DMS53 treated with DMSO at 0.1 percent for 48 hours (cell line): ENCODE measurements around the gene KRT8.

Source experiments
- DNase-seq: peaks from one replicate; lab custom pipeline; 2025; ENCODE audit not compliant: unreplicated experiment; lab: John Stamatoyannopoulos, UW

KRT8 gene

DNA sequence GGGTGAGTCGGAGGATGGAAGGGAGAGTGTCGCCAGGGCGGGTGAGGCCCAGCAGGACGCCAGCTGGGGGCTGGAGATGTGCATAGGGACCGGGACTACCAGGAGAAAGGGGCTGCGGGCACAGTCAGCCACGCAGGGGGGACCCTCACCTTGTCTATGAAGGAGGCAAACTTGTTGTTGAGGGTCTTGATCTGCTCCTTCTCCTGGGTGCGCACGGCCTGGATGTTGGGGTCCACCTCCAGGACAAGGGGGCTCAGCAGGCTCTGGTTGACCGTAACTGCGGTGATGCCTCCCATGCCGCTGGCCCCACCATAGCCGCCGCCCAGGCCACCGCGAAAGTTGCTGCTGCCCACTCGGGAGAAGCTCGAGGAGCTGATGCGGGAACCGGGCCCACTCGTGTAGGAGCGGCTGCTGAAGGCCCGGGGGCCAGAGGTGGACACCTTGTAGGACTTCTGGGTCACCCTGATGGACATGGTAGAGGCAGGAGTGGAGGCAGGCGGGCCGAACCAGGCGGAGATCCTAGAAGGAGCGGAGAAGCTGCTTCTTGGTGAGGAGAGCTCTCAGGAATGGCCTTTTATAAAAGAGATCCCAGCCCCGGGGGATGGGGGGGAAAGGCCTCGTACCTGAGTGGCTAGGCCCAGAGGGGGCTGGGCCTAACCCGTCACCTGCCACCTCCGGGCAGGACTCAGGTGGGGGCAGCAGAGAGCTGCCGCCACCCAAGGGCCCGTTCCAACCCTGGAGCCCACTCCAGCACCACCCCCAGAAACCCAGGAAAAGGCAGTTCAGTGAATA is at the start of gene KRT8:
KRT8 (minus strand) TSS at position 568 of the 792 bp plus-strand sequence; CDS start at position 473, 95 bp downstream.
- DNase-seq = peak; percentile 98

- peak; percentile 28 for DNase-seq
Measured at GRCh38 chr12:52953181-52953841, 48.4 kb upstream of the KRT8 start.

- DNase-seq = no peak
Measured at GRCh38 chr12:52952076-52952801, 47.4 kb upstream of the KRT8 start.

GRCh38 chr12:52951640-52952039 is 46.8 kb upstream of the KRT8 start:
- DNase-seq = no peak

- no peak for DNase-seq
Measured at GRCh38 chr12:52951126-52951525, 46.2 kb upstream of the KRT8 start.

DNA sequence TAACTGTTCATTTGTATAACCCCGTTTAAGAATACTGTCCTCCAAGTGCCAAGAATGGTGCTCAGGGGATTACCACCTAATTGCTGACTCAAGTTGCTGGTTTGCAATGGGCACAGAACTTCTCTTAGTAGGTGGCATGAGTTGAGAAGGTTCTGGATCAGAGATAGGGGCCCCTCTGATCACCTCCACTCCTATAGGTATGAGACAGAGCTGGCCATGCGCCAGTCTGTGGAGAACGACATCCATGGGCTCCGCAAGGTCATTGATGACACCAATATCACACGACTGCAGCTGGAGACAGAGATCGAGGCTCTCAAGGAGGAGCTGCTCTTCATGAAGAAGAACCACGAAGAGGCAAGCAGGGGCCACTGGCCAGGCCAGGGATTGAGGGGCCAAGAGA is 45.7 kb upstream of the KRT8 start:
- DNase-seq = no peak

DNA sequence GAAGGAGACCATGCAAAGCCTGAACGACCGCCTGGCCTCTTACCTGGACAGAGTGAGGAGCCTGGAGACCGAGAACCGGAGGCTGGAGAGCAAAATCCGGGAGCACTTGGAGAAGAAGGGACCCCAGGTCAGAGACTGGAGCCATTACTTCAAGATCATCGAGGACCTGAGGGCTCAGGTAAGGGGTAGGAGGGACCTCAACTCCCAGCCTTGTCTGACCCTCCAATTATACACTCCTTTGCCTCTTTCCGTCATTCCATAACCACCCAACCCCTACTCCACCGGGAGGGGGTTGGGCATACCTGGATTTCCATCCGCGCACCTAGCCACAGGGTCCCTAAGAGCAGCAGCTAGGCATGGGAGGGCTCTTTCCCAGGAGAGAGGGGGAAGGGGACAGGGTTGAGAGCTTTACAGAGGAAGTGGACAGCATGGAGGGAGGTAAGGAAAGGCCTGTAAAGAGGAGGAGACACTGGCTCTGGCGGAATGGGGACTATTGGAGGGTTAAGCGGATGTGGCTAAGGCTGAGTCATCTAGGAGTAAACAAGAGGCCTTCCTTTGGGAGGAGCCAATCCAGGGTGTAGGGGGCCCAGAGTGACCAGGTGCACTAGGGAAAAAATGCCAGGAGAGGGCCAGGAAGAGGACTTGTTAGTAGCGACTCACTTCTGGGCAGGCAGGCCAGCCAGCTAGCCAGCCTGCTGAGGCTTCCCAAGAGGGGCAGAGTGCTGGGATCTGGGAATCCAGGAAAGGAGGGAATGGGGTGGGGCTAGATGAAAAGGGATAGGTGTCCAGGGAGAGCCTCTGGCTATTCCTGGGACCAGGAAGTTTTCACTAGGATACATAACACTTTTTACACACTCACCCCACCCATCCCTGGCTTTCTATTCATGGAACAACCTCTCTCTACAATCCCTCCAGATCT is 44.8 kb upstream of the KRT8 start:
- DNase-seq = peak; percentile 98

DNA sequence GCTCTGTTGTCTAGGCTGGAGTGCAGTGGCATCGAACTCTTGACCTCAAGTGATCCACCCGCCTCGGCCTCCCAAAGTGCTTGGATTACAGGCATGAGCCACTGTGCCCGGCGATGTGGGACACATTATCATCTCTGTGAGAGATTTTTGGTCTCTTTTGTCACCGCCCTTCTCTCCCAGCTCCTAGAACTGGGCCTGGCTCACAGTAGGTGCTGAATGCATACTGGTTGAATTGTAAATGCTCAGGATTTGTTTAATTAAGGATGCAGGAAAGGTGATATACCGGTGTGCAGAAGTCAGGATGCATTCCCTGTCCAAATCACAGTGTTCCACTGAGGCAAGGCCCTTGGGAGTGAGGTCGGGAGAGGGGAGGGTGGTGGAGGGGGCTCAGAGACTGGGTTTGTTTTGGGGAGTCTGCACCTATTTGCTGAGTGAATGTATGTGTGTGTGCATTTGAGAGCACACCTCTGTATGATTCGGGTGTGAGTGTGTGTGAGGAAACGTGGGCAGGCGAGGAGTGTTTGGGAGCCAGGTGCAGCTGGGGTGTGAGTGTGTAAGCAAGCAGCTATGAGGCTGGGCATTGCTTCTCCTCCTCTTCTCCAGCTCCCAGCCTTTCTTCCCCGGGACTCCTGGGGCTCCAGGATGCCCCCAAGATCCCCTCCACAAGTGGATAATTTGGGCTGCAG is 43.0 kb upstream of the KRT8 start:
- DNase-seq = no peak

- no peak for DNase-seq
Measured at GRCh38 chr12:52946797-52947547, 42.1 kb upstream of the KRT8 start.

DNA sequence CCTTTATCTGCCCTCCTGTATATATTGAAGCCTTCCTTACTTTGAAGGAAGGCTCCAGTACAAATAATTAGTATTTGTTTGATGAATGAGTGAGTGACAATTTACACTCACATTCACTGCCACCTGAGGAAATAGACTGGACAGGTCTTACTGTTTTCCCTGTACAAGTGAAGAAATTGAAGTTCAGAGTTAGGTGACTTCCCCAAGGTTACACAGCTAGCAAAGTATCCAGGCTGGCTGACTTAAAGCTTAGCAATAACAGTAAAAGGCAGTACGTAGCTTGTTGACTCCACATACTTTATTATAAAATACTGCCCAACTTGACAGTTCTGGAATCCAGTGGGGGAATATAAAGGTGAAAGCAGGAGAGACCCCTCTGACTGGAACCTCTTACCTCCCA is 41.5 kb upstream of the KRT8 start:
- DNase-seq = no peak

- no peak for DNase-seq
Measured at GRCh38 chr12:52945389-52946232, 40.7 kb upstream of the KRT8 start.

DNA sequence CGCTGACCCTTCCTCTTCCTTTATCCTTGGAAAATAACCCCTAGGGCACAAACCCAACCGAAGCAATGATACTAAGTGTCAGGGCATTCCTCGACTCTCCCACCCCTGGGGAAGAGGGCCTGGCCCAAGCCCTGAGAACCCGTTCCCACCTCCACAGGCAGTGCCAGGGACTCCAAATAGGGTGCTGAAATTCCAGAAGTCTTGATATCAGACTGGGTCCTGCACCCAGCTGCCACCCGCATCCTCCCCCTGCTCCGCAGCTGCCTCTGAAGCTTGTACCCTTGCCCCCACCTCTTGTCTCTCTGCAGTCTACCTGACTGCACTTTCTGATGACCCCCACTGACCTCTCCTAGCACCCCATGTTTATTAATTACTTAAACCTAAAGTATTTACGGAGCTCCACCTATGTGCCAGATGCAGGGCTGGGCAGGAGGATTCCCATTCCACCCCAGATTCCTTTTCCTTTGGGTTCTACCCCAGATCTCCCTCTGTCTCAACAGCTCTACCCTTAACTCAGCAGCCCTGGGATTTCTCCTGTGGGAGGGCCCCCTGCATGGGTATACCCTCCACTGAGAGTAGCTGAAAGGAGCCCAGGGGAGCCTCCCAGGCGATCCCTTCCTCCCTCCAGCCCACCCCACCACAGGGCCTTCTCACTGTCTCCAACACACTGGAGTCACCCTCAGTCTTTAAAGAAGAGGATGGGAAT is 40.0 kb upstream of the KRT8 start:
- no peak for DNase-seq

GRCh38 chr12:52942901-52943181 is 38.0 kb upstream of the KRT8 start:
- peak; percentile 15 for DNase-seq

DNA sequence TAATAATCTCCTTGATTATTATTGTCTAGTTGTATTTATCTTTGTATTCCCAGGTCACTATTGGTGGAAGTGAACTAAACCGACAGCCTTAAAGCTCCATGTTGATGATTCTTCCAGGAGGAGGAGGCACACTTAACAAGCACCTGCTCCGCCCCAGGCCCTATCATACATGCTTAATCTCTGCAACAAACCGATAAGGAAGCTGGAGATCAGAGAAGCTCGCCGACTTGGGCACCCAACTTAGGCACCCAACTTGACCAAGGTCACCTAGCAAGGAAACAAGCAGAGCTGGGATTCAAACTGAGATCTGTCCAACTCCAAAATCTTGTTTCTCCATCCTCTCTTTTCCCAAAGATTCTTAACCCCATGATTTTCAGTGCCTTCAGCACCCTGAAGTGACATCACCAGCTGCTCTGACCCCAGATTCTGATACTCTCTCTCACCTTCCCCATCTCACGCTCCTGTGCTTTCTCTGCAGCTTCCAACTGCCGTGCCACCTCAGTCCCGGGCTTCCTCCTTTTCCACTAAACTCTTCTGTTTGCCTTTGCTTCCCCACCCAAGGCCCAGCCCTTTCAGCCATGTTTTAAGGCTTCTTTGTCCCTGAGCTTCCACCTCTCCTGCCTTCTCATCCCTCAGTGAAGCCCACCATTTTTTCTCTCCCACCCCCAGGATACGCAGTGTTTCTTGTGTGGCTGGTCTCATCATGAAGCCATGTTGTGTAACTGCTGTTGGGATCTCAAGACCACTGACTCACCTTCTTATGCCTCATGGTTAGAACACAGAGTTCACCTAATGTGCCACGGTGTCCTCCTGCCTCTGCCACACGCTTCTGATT is 37.4 kb upstream of the KRT8 start:
- DNase-seq = no peak

- no peak for DNase-seq
Measured at GRCh38 chr12:52929538-52929937, 24.7 kb upstream of the KRT8 start.

GRCh38 chr12:52927964-52928363 is 23.1 kb upstream of the KRT8 start:
- DNase-seq = no peak

- DNase-seq = peak; percentile 67
Measured at GRCh38 chr12:52926596-52927234, 21.8 kb upstream of the KRT8 start.
